ENCODE data around the gene NDUFS4. TPM values are rescaled to one million over a fixed set of nuclear protein-coding genes. Genes with fewer than 3 reads are reported as not detected.

The NDUFS4 gene
- total and polyA plus RNA-seq, 9 of the 15 experiments (the other 6 are each of a cell fraction or from before 2014, with no cell fraction given): 68.7 to 313 (median 113) TPM

GRCh38 chr5:53560506-53561191 is at the start of gene NDUFS4 (continued):
- 0 out of 2 replicates have a peak, but pooled peaks have one; percentile 45 for TF ChIP-seq ZNF589 (CRISPR knock-in tag; IDR thresholded peaks at IDR 0.05; ENCODE audit: low read depth)
- no peak for TF ChIP-seq SAFB2 (IDR thresholded peaks at IDR 0.05; ENCODE audit: borderline replicate concordance, low read depth, low read length, severe bottlenecking)
- TF ChIP-seq NCOR1 (IDR thresholded peaks at IDR 0.05): peak; percentile 32; the same call in 1 of the 2 replicates
- peak; percentile 75 for TF ChIP-seq C11orf30 (IDR thresholded peaks at IDR 0.05; ENCODE audit: low read depth)
- peak; percentile 97 for TF ChIP-seq CEBPG (CRISPR knock-in tag; IDR thresholded peaks at IDR 0.05)
- peak; percentile 99 to 100 for TF ChIP-seq CEBPG (tag; conservative IDR thresholded peaks at IDR 0.05 in 1 of 2, IDR thresholded peaks at IDR 0.05 in 1 of 2)
- TF ChIP-seq ZBTB33 (CRISPR knock-in tag; IDR thresholded peaks at IDR 0.05): 0 out of 2 replicates have a peak, but pooled peaks have one; percentile 21
- TF ChIP-seq, protein P1, sequence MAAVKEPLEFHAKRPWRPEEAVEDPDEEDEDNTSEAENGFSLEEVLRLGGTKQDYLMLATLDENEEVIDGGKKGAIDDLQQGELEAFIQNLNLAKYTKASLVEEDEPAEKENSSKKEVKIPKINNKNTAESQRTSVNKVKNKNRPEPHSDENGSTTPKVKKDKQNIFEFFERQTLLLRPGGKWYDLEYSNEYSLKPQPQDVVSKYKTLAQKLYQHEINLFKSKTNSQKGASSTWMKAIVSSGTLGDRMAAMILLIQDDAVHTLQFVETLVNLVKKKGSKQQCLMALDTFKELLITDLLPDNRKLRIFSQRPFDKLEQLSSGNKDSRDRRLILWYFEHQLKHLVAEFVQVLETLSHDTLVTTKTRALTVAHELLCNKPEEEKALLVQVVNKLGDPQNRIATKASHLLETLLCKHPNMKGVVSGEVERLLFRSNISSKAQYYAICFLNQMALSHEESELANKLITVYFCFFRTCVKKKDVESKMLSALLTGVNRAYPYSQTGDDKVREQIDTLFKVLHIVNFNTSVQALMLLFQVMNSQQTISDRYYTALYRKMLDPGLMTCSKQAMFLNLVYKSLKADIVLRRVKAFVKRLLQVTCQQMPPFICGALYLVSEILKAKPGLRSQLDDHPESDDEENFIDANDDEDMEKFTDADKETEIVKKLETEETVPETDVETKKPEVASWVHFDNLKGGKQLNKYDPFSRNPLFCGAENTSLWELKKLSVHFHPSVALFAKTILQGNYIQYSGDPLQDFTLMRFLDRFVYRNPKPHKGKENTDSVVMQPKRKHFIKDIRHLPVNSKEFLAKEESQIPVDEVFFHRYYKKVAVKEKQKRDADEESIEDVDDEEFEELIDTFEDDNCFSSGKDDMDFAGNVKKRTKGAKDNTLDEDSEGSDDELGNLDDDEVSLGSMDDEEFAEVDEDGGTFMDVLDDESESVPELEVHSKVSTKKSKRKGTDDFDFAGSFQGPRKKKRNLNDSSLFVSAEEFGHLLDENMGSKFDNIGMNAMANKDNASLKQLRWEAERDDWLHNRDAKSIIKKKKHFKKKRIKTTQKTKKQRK (IDR thresholded peaks at IDR 0.05; ENCODE audit: borderline replicate concordance, low read depth, low read length): no peak
- no peak for TF ChIP-seq ZNF282 (CRISPR knock-in tag; IDR thresholded peaks at IDR 0.05)
- TF ChIP-seq CBX3 (IDR thresholded peaks at IDR 0.05; ENCODE audit: borderline replicate concordance in 1 of 2, low read length in 2 of 2): peak in 1 of 2 experiments; percentile 39; a peak in 1 of 3 replicates
- TF ChIP-seq LARP7 (IDR thresholded peaks at IDR 0.05): no peak
- peak; percentile 86 for TF ChIP-seq RBFOX2 (IDR thresholded peaks at IDR 0.05; ENCODE audit: low read depth, low read length)
- TF ChIP-seq EP400 (IDR thresholded peaks at IDR 0.05): peak; percentile 88
- TF ChIP-seq ZNF41 (CRISPR knock-in tag; conservative IDR thresholded peaks at IDR 0.05): no peak
- TF ChIP-seq, protein P2, sequence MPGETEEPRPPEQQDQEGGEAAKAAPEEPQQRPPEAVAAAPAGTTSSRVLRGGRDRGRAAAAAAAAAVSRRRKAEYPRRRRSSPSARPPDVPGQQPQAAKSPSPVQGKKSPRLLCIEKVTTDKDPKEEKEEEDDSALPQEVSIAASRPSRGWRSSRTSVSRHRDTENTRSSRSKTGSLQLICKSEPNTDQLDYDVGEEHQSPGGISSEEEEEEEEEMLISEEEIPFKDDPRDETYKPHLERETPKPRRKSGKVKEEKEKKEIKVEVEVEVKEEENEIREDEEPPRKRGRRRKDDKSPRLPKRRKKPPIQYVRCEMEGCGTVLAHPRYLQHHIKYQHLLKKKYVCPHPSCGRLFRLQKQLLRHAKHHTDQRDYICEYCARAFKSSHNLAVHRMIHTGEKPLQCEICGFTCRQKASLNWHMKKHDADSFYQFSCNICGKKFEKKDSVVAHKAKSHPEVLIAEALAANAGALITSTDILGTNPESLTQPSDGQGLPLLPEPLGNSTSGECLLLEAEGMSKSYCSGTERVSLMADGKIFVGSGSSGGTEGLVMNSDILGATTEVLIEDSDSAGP (CRISPR knock-in tag; IDR thresholded peaks at IDR 0.05): 0 out of 2 replicates have a peak, but pooled peaks have one; percentile 31
- TF ChIP-seq RCOR1 (IDR thresholded peaks at IDR 0.05; ENCODE audit: borderline replicate concordance in 1 of 2, low read depth in 2 of 2, low read length in 2 of 2): peak in 1 of 2 experiments; percentile 4; a peak in 1 of 4 replicates
- TF ChIP-seq BHLHE40 (IDR thresholded peaks at IDR 0.05; ENCODE audit: low read length): peak; percentile 33; the same call in 1 of the 2 replicates
- TF ChIP-seq PHF8 (IDR thresholded peaks at IDR 0.05; ENCODE audit: borderline replicate concordance, low read length): peak; percentile 86
- peak; percentile 71 for TF ChIP-seq DPF2 (IDR thresholded peaks at IDR 0.05)
- TF ChIP-seq KLF13 (tag; IDR thresholded peaks at IDR 0.05; ENCODE audit: borderline replicate concordance, low read depth): 0 out of 2 replicates have a peak, but pooled peaks have one; percentile 31
- peak; percentile 52; the same call in 1 of the 2 replicates for TF ChIP-seq ZBTB7A (IDR thresholded peaks at IDR 0.05; ENCODE audit: borderline replicate concordance, control insufficient read depth, low read depth, low read length)
- peak; percentile 96 for TF ChIP-seq POLR2A (conservative IDR thresholded peaks at IDR 0.05)
